ENCODE measurements around the gene ARSG.

GRCh38 chr17:68396226-68397107 is 105.2 kb downstream of the ARSG start:
- TF ChIP-seq POLR2A (IDR thresholded peaks at IDR 0.05; ENCODE audit: low read depth, low read length) (no peak), MAZ (IDR thresholded peaks at IDR 0.05; ENCODE audit: borderline replicate concordance, low read depth, low read length) (no peak)
- TF ChIP-seq, protein P1, sequence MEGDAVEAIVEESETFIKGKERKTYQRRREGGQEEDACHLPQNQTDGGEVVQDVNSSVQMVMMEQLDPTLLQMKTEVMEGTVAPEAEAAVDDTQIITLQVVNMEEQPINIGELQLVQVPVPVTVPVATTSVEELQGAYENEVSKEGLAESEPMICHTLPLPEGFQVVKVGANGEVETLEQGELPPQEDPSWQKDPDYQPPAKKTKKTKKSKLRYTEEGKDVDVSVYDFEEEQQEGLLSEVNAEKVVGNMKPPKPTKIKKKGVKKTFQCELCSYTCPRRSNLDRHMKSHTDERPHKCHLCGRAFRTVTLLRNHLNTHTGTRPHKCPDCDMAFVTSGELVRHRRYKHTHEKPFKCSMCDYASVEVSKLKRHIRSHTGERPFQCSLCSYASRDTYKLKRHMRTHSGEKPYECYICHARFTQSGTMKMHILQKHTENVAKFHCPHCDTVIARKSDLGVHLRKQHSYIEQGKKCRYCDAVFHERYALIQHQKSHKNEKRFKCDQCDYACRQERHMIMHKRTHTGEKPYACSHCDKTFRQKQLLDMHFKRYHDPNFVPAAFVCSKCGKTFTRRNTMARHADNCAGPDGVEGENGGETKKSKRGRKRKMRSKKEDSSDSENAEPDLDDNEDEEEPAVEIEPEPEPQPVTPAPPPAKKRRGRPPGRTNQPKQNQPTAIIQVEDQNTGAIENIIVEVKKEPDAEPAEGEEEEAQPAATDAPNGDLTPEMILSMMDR (conservative IDR thresholded peaks at IDR 0.05; ENCODE audit: low read depth, low read length): no peak
- TF ChIP-seq, protein P2, sequence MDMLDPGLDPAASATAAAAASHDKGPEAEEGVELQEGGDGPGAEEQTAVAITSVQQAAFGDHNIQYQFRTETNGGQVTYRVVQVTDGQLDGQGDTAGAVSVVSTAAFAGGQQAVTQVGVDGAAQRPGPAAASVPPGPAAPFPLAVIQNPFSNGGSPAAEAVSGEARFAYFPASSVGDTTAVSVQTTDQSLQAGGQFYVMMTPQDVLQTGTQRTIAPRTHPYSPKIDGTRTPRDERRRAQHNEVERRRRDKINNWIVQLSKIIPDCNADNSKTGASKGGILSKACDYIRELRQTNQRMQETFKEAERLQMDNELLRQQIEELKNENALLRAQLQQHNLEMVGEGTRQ (IDR thresholded peaks at IDR 0.05; ENCODE audit: low read depth, low read length): no peak

All from IMR-90 (cell line).